Fibroblast of mammary gland (primary cell): ENCODE results near the gene ARHGAP18.

Experiments
- DNase-seq: peaks from one replicate; pipeline ENCODE4 v3.0.0-alpha.2; 2010; ENCODE audit warnings: low read depth
- H3K4me3 ChIP-seq: 2 replicates; pipeline ENCODE4 v1.5.1; 2011; ENCODE audit warnings: low read depth, mild to moderate bottlenecking, low read length, moderate library complexity; ENCODE audit not compliant: control insufficient read depth
- TF ChIP-seq, protein P1 (sequence below): conservative IDR thresholded peaks from 2 replicates; pipeline ENCODE4 v1.5.1; 2011; ENCODE audit warnings: low read depth, low read length, inconsistent platforms; ENCODE audit not compliant: control insufficient read depth, insufficient read depth

Gene ARHGAP18

DNA sequence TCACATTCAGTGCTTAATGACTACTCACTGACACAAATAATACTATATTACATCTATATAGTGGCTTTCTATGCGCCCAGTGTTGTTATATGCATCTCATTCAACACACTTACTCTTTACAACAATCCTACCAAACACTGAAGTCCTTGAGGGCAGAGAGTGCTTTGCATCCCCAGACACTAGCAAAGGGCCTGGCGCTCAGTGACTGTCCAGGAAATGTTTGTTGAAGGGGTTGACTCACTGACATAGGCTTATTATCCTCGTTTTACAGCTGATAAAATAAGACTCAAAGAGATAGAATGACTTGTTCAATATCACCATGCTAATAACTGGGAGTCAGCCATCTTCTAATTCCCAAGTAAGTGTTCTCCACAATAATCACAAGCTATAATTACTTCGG is 163.3 kb downstream of the ARHGAP18 start:
- TF ChIP-seq, protein P1, sequence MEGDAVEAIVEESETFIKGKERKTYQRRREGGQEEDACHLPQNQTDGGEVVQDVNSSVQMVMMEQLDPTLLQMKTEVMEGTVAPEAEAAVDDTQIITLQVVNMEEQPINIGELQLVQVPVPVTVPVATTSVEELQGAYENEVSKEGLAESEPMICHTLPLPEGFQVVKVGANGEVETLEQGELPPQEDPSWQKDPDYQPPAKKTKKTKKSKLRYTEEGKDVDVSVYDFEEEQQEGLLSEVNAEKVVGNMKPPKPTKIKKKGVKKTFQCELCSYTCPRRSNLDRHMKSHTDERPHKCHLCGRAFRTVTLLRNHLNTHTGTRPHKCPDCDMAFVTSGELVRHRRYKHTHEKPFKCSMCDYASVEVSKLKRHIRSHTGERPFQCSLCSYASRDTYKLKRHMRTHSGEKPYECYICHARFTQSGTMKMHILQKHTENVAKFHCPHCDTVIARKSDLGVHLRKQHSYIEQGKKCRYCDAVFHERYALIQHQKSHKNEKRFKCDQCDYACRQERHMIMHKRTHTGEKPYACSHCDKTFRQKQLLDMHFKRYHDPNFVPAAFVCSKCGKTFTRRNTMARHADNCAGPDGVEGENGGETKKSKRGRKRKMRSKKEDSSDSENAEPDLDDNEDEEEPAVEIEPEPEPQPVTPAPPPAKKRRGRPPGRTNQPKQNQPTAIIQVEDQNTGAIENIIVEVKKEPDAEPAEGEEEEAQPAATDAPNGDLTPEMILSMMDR, result no peak
- no peak overlapping the region for H3K4me3 ChIP-seq
- no peak for DNase-seq

DNA sequence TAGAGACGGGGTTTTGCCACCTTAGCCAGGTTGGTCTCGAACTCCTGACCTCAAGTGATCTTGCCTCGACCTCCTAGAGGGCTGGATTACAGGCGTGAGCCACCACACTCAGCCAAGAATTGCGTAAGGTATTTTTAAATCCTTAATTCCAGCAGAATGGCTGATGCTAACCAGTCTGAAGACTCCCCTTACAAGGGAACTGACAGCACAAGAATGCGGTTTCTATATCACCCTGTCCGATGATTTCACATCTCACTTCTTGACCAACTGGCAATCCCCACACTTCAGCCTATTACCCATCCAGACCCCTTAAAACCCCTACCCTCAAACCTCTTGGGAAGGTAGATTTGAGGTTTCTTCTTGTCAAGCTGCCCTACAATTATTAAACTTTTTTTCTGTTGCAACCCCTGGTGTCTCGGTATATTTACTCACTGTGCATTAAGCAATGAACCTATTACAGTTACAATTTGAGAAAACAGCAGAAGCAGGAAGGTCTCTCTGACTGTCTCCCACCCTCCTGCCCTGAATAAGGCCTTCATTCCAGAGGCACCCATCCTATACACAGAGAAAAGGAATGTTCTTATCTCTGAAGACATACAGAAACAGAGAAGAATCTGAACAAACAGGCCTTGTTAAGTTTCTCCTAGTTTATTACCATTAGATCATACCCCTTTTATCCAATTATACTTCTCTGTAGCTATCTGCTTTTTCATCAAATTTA is 164.9 kb downstream of the ARHGAP18 start:
- no peak overlapping the region for H3K4me3 ChIP-seq
- TF ChIP-seq, protein P1, result no peak
- DNase-seq, result no peak

DNA sequence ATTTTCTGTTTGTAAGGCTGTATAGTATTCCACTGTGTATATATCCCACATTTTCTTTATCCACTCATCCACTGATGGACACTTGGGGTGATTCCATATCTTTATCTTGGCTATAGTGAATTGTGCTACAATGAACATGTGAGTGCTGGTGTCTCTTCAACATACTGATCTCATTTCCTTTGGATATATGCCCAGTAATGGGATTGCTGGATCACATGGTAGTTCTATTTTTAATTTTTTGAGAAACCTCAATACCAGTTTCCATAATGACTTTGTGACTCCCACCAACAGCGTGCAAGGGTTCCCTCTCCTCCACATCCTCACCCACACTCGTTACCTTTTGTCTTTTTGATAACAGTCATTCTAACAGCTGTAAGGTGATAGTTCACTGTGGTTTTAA is 166.0 kb downstream of the ARHGAP18 start:
- no peak overlapping the region for H3K4me3 ChIP-seq
- TF ChIP-seq, protein P1, result no peak
- peak; percentile 65 for DNase-seq

DNA sequence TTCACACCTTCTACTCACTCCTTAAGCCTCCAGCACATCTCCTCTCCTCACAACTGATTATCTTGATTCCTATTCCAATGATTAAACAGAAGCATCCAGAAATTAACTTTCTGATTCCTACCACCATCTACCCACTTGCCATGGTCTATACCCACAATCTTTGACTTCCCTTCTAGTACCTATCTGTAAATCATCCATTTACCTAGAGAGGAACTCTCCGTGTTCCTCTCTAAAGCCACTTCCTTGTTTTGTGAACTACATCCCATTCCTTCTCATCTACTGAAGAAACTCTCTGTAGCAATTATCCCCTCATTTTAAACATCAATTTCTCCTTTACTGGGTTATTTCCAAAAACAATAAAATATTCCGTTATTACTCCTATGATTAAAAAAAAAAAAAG is 167.3 kb downstream of the ARHGAP18 start:
- DNase-seq, result no peak
- H3K4me3 ChIP-seq, result no peak overlapping the region
- TF ChIP-seq, protein P1, result no peak

DNA sequence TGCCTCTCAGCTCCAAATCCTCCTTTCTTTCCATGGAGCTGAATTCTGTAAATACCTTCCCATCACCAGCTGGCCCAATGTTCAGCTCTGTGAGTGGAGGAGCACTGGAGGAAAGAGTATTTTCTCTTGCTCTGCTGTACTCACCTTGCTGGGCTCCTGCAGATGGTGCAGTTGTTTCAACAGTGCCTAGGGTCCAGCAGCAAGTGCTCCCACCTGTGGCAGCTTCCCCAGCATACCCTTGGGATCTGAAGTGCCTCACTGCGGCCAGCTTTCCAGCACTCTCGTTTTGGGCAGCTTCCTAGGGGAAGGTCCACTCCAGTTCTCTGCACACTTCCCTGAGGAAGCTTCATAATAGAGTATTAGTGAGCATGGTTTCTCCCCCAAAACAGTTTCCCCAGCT is 170.9 kb downstream of the ARHGAP18 start:
- TF ChIP-seq, protein P1, result no peak
- no peak overlapping the region for H3K4me3 ChIP-seq
- no peak for DNase-seq

DNA sequence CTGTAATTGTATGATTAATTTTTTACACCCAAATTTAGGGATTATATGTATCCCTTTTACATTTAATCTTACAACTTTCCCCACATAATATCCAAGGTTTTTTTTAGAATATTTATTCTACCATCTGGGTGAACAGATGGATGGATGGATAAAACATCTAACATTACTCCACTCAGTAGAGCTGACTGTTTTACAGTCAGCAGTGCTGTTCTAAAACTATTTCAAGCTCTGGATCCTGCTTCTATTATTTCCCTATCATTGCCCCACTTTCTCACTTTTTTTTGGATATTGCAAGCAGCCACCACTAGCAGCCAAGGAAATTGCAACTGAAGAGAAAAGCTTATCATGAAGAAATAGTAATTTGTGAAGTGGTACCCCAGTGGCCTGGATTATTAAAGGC is 173.7 kb downstream of the ARHGAP18 start:
- H3K4me3 ChIP-seq, result no peak overlapping the region
- no peak for DNase-seq
- TF ChIP-seq, protein P1, result no peak

DNA sequence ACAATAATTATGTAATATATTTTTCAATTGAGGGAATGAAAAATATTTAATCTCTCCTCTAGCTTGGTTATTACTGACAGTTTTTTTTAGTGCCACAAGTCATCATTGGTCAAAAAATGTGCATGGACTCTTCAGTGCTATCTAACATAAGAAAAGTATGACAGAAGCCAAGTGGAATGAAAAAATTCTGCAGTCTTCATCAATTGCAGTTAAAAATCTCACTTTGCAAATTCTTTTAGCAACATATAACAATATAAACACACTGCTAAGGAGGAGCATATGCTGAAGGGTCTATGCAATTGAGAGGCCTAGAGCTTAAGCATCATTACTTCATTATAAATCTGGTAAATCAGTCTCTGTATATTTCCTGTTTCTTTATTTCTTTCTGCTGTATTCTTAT is 175.1 kb downstream of the ARHGAP18 start:
- TF ChIP-seq, protein P1, result no peak
- H3K4me3 ChIP-seq, result no peak overlapping the region
- no peak for DNase-seq
